ENCODE data around the gene RBM14. TPM values are rescaled to one million over a fixed set of nuclear protein-coding genes. Genes with fewer than 3 reads are reported as not detected.
A peak's percentile ranks its signal among the peaks of the same experiment; 100 is the strongest.

Gene RBM14
- total and polyA plus RNA-seq, 10 of the 15 experiments (the other 5 are each of a cell fraction or from before 2014, with no cell fraction given): 5.4 to 140 (median 44.5) TPM

DNA sequence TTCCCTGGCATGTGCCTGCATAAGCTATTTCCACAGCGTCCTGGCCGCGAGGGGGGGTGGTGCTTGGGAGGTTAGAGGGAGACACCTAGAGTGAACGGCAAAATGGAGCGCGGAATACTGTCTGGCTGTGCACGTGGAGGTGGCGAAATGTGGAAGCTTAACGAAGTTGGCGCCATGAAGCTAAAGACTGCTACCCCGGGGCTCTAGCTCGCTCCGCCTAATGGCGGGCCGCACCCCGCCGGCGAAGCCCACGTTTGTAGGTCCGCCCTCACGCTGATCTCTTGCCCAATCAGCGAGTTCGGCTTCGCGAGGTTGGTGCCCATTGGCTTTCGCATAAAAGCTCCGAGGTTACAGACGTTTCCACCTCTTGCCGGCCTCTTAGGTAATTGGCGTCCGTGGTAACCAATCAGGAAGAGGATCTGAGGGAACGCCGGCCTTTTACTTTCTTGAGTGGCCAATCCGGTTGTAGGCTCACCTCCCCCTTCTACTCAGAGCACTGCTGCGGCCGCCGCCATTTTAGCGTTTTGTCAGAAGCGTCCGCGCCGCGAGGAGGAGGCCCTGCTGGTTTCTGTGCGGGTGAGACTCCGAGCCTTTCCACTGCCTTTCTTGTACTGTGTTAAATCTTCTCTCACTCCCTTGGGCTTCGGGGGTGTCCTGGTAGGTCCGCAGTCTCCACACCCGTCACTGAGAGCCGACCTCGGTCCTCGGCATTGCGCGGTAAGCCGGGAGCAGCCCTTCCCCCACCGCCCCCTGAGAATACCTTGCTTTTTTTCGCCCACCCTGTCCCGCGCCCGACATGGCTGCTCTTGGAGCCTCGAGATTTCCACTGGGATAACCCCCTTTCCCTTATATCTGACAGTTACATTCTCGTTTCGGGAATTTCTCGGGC lies 22.0 kb downstream of the RBM14 start, which contains the start of gene RBM4 (continued):
- TF ChIP-seq MEF2A (IDR thresholded peaks at IDR 0.05; ENCODE audit: insufficient read depth, low read depth, low read length) (no peak), BRCA1 (IDR thresholded peaks at IDR 0.05; ENCODE audit: low read depth, low read length) (no peak), FOXM1 (IDR thresholded peaks at IDR 0.05; ENCODE audit: low read depth, low read length) (peak; percentile 45; the same call in 1 of the 2 replicates), ESRRA (IDR thresholded peaks at IDR 0.05; ENCODE audit: low read length) (no peak), CHD2 (IDR thresholded peaks at IDR 0.05; ENCODE audit: borderline replicate concordance, low read depth, low read length) (peak; percentile 93), GABPA (IDR thresholded peaks at IDR 0.05; ENCODE audit: low read depth) (no peak), HCFC1 (IDR thresholded peaks at IDR 0.05; ENCODE audit: low read length) (no peak; the same call in 1 of the 2 replicates), TARDBP (IDR thresholded peaks at IDR 0.05; ENCODE audit: borderline replicate concordance) (no peak), BHLHE40 (IDR thresholded peaks at IDR 0.05; ENCODE audit: borderline replicate concordance in 1 of 2, low read depth in 2 of 2, low read length in 1 of 2) (peak; percentile 39 to 45; a peak in 1 of 4 replicates), SPI1 (IDR thresholded peaks at IDR 0.05; ENCODE audit: borderline replicate concordance, insufficient read depth, low read depth, low read length) (no peak), JUND (IDR thresholded peaks at IDR 0.05; ENCODE audit: low read depth, low read length) (no peak), RCOR1 (conservative IDR thresholded peaks at IDR 0.05; ENCODE audit: low read depth, low read length) (0 out of 2 replicates have a peak, but pooled peaks have one; percentile 11)
- TF ChIP-seq, protein P1, sequence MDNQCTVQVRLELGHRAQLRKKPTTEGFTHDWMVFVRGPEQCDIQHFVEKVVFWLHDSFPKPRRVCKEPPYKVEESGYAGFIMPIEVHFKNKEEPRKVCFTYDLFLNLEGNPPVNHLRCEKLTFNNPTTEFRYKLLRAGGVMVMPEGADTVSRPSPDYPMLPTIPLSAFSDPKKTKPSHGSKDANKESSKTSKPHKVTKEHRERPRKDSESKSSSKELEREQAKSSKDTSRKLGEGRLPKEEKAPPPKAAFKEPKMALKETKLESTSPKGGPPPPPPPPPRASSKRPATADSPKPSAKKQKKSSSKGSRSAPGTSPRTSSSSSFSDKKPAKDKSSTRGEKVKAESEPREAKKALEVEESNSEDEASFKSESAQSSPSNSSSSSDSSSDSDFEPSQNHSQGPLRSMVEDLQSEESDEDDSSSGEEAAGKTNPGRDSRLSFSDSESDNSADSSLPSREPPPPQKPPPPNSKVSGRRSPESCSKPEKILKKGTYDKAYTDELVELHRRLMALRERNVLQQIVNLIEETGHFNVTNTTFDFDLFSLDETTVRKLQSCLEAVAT (IDR thresholded peaks at IDR 0.05): peak; percentile 82
- TF ChIP-seq, protein P2, sequence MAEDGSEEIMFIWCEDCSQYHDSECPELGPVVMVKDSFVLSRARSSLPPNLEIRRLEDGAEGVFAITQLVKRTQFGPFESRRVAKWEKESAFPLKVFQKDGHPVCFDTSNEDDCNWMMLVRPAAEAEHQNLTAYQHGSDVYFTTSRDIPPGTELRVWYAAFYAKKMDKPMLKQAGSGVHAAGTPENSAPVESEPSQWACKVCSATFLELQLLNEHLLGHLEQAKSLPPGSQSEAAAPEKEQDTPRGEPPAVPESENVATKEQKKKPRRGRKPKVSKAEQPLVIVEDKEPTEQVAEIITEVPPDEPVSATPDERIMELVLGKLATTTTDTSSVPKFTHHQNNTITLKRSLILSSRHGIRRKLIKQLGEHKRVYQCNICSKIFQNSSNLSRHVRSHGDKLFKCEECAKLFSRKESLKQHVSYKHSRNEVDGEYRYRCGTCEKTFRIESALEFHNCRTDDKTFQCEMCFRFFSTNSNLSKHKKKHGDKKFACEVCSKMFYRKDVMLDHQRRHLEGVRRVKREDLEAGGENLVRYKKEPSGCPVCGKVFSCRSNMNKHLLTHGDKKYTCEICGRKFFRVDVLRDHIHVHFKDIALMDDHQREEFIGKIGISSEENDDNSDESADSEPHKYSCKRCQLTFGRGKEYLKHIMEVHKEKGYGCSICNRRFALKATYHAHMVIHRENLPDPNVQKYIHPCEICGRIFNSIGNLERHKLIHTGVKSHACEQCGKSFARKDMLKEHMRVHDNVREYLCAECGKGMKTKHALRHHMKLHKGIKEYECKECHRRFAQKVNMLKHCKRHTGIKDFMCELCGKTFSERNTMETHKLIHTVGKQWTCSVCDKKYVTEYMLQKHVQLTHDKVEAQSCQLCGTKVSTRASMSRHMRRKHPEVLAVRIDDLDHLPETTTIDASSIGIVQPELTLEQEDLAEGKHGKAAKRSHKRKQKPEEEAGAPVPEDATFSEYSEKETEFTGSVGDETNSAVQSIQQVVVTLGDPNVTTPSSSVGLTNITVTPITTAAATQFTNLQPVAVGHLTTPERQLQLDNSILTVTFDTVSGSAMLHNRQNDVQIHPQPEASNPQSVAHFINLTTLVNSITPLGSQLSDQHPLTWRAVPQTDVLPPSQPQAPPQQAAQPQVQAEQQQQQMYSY (CRISPR knock-in tag; IDR thresholded peaks at IDR 0.05): no peak
- TF ChIP-seq, protein P3, sequence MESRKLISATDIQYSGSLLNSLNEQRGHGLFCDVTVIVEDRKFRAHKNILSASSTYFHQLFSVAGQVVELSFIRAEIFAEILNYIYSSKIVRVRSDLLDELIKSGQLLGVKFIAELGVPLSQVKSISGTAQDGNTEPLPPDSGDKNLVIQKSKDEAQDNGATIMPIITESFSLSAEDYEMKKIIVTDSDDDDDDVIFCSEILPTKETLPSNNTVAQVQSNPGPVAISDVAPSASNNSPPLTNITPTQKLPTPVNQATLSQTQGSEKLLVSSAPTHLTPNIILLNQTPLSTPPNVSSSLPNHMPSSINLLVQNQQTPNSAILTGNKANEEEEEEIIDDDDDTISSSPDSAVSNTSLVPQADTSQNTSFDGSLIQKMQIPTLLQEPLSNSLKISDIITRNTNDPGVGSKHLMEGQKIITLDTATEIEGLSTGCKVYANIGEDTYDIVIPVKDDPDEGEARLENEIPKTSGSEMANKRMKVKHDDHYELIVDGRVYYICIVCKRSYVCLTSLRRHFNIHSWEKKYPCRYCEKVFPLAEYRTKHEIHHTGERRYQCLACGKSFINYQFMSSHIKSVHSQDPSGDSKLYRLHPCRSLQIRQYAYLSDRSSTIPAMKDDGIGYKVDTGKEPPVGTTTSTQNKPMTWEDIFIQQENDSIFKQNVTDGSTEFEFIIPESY (IDR thresholded peaks at IDR 0.05): no peak
- TF ChIP-seq, protein P4, sequence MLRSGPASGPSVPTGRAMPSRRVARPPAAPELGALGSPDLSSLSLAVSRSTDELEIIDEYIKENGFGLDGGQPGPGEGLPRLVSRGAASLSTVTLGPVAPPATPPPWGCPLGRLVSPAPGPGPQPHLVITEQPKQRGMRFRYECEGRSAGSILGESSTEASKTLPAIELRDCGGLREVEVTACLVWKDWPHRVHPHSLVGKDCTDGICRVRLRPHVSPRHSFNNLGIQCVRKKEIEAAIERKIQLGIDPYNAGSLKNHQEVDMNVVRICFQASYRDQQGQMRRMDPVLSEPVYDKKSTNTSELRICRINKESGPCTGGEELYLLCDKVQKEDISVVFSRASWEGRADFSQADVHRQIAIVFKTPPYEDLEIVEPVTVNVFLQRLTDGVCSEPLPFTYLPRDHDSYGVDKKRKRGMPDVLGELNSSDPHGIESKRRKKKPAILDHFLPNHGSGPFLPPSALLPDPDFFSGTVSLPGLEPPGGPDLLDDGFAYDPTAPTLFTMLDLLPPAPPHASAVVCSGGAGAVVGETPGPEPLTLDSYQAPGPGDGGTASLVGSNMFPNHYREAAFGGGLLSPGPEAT (IDR thresholded peaks at IDR 0.05; ENCODE audit: low read depth): peak; percentile 86
- TF ChIP-seq, protein P5, sequence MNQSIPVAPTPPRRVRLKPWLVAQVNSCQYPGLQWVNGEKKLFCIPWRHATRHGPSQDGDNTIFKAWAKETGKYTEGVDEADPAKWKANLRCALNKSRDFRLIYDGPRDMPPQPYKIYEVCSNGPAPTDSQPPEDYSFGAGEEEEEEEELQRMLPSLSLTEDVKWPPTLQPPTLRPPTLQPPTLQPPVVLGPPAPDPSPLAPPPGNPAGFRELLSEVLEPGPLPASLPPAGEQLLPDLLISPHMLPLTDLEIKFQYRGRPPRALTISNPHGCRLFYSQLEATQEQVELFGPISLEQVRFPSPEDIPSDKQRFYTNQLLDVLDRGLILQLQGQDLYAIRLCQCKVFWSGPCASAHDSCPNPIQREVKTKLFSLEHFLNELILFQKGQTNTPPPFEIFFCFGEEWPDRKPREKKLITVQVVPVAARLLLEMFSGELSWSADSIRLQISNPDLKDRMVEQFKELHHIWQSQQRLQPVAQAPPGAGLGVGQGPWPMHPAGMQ (IDR thresholded peaks at IDR 0.05; ENCODE audit: borderline replicate concordance): no peak
